Measurements from ENCODE around the gene HOXD4.

GRCh38 chr2:176200971-176201370 is 49.6 kb downstream of the HOXD4 start:
- TF ChIP-seq EP300 (IDR thresholded peaks at IDR 0.05) (no peak), POLR2A (IDR thresholded peaks at IDR 0.05) (no peak)
- TF ChIP-seq, protein P1, sequence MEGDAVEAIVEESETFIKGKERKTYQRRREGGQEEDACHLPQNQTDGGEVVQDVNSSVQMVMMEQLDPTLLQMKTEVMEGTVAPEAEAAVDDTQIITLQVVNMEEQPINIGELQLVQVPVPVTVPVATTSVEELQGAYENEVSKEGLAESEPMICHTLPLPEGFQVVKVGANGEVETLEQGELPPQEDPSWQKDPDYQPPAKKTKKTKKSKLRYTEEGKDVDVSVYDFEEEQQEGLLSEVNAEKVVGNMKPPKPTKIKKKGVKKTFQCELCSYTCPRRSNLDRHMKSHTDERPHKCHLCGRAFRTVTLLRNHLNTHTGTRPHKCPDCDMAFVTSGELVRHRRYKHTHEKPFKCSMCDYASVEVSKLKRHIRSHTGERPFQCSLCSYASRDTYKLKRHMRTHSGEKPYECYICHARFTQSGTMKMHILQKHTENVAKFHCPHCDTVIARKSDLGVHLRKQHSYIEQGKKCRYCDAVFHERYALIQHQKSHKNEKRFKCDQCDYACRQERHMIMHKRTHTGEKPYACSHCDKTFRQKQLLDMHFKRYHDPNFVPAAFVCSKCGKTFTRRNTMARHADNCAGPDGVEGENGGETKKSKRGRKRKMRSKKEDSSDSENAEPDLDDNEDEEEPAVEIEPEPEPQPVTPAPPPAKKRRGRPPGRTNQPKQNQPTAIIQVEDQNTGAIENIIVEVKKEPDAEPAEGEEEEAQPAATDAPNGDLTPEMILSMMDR (IDR thresholded peaks at IDR 0.05), result no peak
